OCI-LY1 (cell line): ENCODE data around the gene MYO10.

Experiments used
- H2AFZ ChIP-seq: fragments of 200-600 bp; sonication (generic), shearing (Covaris generic); 2 replicates; pipeline ENCODE4 v1.6.0; 2014; ENCODE audit warnings: antibody characterized with exemption, mild to moderate bottlenecking, low read length
- H3F3A ChIP-seq: fragments of 200-600 bp; sonication (generic), shearing (Covaris generic); 2 replicates; pipeline ENCODE4 v1.6.0; 2014; ENCODE audit warnings: mild to moderate bottlenecking, antibody characterized with exemption, low read length, moderate library complexity; ENCODE audit not compliant: insufficient read depth
- H3K27ac ChIP-seq: fragments of 200-600 bp; sonication (generic); 2 replicates; pipeline ENCODE4 v1.5.1; 2014; ENCODE audit warnings: low read length, mixed run types, mild to moderate bottlenecking, low read depth; ENCODE audit not compliant: poor library complexity, severe bottlenecking
- H3K27me3 ChIP-seq: fragments of 200-600 bp; sonication (generic); 2 replicates; pipeline ENCODE4 v1.6.0; 2014; ENCODE audit warnings: antibody characterized with exemption, mild to moderate bottlenecking, low read length, moderate library complexity; ENCODE audit not compliant: insufficient read depth
- H3K36me3 ChIP-seq: fragments of 200-600 bp; sonication (generic); 2 replicates; pipeline ENCODE4 v1.6.1; 2014; ENCODE audit warnings: mild to moderate bottlenecking, antibody characterized with exemption, low read length, moderate library complexity, mixed read lengths; ENCODE audit not compliant: insufficient read depth
- H3K4me1 ChIP-seq: fragments of 200-600 bp; sonication (generic); 2 replicates; pipeline ENCODE4 v1.5.1; 2014; ENCODE audit warnings: mild to moderate bottlenecking, low read length, moderate library complexity; ENCODE audit not compliant: insufficient read depth, severe bottlenecking
- H3K4me2 ChIP-seq: fragments of 200-600 bp; sonication (generic), shearing (Covaris generic); 2 replicates; pipeline ENCODE4 v1.6.1; 2014; ENCODE audit warnings: low read length
- H3K4me3 ChIP-seq: fragments of 200-600 bp; sonication (generic); 2 replicates; pipeline ENCODE4 v1.5.1; 2014; ENCODE audit warnings: low read length, low read depth, mild to moderate bottlenecking, mixed read lengths; ENCODE audit not compliant: poor library complexity, severe bottlenecking
- H3K79me2 ChIP-seq: fragments of 200-600 bp; shearing (Covaris generic); 2 replicates; pipeline ENCODE4 v1.6.1; 2016; ENCODE audit warnings: mixed run types, low read length, mixed read lengths; ENCODE audit not compliant: insufficient read depth
- H3K9ac ChIP-seq: fragments of 200-600 bp; sonication (generic), shearing (Covaris generic); 2 replicates; pipeline ENCODE4 v1.6.1; 2014; ENCODE audit warnings: mild to moderate bottlenecking, low read length, mixed read lengths
- H3K9me2 ChIP-seq: fragments of 200-600 bp; sonication (generic), shearing (Covaris generic); 2 replicates; pipeline ENCODE4 v1.6.1; 2014; ENCODE audit warnings: low read depth, mild to moderate bottlenecking, low read length, mixed read lengths
- H3K9me3 ChIP-seq: fragments of 200-600 bp; shearing (Covaris generic); 2 replicates; pipeline ENCODE4 v1.6.1; 2014; ENCODE audit warnings: low read length, mixed read lengths
- H4K20me1 ChIP-seq: fragments of 200-600 bp; sonication (generic), shearing (Covaris generic); 2 replicates; pipeline ENCODE4 v1.6.0; 2016; ENCODE audit warnings: mild to moderate bottlenecking, low read length; ENCODE audit not compliant: insufficient read depth
- CTCF ChIP-seq: fragments of 200-600 bp; sonication (generic), shearing (Covaris generic); IDR thresholded peaks from 2 replicates; pipeline ENCODE4 v1.5.1; 2017; ENCODE audit warnings: mild to moderate bottlenecking, antibody characterized with exemption, low read length, moderate library complexity, mixed read lengths
- EZH2 ChIP-seq: fragments of 200-600 bp; sonication (generic), shearing (Covaris generic); IDR thresholded peaks from 2 replicates; pipeline ENCODE4 v1.8.0; 2017; ENCODE audit warnings: borderline replicate concordance, mixed run types, mild to moderate bottlenecking, antibody characterized with exemption, low read length, moderate library complexity, mixed read lengths

The MYO10 gene

GRCh38 chr5:16700081-16700480 lies 236.0 kb downstream of the MYO10 start:
- no peak overlapping the region for H3K4me3 ChIP-seq
- no peaks in the 10 kb centered on the region for H3K9me3 ChIP-seq
- H3K4me2 ChIP-seq: no peak overlapping the region
- H3K36me3 ChIP-seq: no peaks in the 10 kb centered on the region
- no peaks in the 10 kb centered on the region for H3K27me3 ChIP-seq
- H3K9ac ChIP-seq: no peak overlapping the region
- H3K79me2 ChIP-seq: no peaks in the 10 kb centered on the region
- H3K27ac ChIP-seq: no peak overlapping the region
- no peaks in the 10 kb centered on the region for H3F3A ChIP-seq
- H4K20me1 ChIP-seq: no peaks in the 10 kb centered on the region
- H2AFZ ChIP-seq: no peak overlapping the region
- H3K4me1 ChIP-seq: no peaks in the 10 kb centered on the region
- H3K9me2 ChIP-seq: no peaks in the 10 kb centered on the region
- TF ChIP-seq EZH2 (no peak), CTCF (no peak)

GRCh38 chr5:16695779-16696178 lies 240.3 kb downstream of the MYO10 start:
- no peak overlapping the region for H3K4me3 ChIP-seq
- H2AFZ ChIP-seq: no peak overlapping the region
- H3F3A ChIP-seq: no peaks in the 10 kb centered on the region
- no peaks in the 10 kb centered on the region for H3K9me2 ChIP-seq
- no peak overlapping the region for H3K9ac ChIP-seq
- no peak overlapping the region for H3K27ac ChIP-seq
- no peaks in the 10 kb centered on the region for H3K79me2 ChIP-seq
- no peaks in the 10 kb centered on the region for H3K27me3 ChIP-seq
- TF ChIP-seq EZH2 (no peak), CTCF (no peak)
- no peaks in the 10 kb centered on the region for H3K9me3 ChIP-seq
- no peaks in the 10 kb centered on the region for H3K4me1 ChIP-seq
- H4K20me1 ChIP-seq: no peaks in the 10 kb centered on the region
- H3K4me2 ChIP-seq: no peak overlapping the region
- H3K36me3 ChIP-seq: no peaks in the 10 kb centered on the region

- H3K36me3 ChIP-seq: no peaks in the 10 kb centered on the region
- H4K20me1 ChIP-seq: no peaks in the 10 kb centered on the region
- no peaks in the 10 kb centered on the region for H3K4me1 ChIP-seq
- no peaks in the 10 kb centered on the region for H3K27me3 ChIP-seq
- no peak overlapping the region for H3K4me3 ChIP-seq
- TF ChIP-seq CTCF (no peak), EZH2 (no peak)
- H2AFZ ChIP-seq: no peak overlapping the region
- H3K4me2 ChIP-seq: no peak overlapping the region
- no peaks in the 10 kb centered on the region for H3F3A ChIP-seq
- no peak overlapping the region for H3K27ac ChIP-seq
- H3K79me2 ChIP-seq: no peaks in the 10 kb centered on the region
- H3K9me3 ChIP-seq: no peaks in the 10 kb centered on the region
- H3K9me2 ChIP-seq: no peaks in the 10 kb centered on the region
- no peak overlapping the region for H3K9ac ChIP-seq
These were observed 242.2 kb downstream of the MYO10 start for GRCh38 chr5:16693879-16694278.
